Trophoblast cell (in vitro differentiated cells and primary cell): ENCODE results near the gene MAPK8IP2.

ENCODE experiments used
- DNase-seq, 2 donors: peaks; one replicate each; pipeline ENCODE4 v3.0.0-alpha.2; 2016
- H2AFZ ChIP-seq: 2 replicates; pipeline ENCODE4 v1.6.1; 2013; ENCODE audit warnings: low read length, moderate library complexity, mild to moderate bottlenecking; ENCODE audit not compliant: insufficient read depth, poor library complexity
- H2AK5ac ChIP-seq: 2 replicates; pipeline ENCODE4 v1.6.1; 2013; ENCODE audit warnings: mild to moderate bottlenecking, low read length
- H2BK120ac ChIP-seq: 2 replicates; pipeline ENCODE4 v1.6.1; 2013; ENCODE audit warnings: low read length, mild to moderate bottlenecking, moderate library complexity; ENCODE audit not compliant: insufficient read depth, poor library complexity
- H2BK12ac ChIP-seq: 2 replicates; pipeline ENCODE4 v1.6.1; 2013; ENCODE audit warnings: mild to moderate bottlenecking, low read length, moderate library complexity
- H2BK5ac ChIP-seq: 2 replicates; pipeline ENCODE4 v1.6.1; 2013; ENCODE audit warnings: low read length, low read depth, moderate library complexity, mild to moderate bottlenecking; ENCODE audit not compliant: poor library complexity
- H3K14ac ChIP-seq: 2 replicates; pipeline ENCODE4 v1.6.1; 2013; ENCODE audit warnings: mild to moderate bottlenecking, low read length
- H3K18ac ChIP-seq: 2 replicates; pipeline ENCODE4 v1.6.1; 2013; ENCODE audit warnings: mild to moderate bottlenecking, low read length
- H3K23ac ChIP-seq: 2 replicates; pipeline ENCODE4 v1.6.1; 2013; ENCODE audit warnings: low read length
- H3K27ac ChIP-seq: 2 replicates; pipeline ENCODE4 v1.5.1; 2013; ENCODE audit warnings: low read depth, mild to moderate bottlenecking, inconsistent platforms, low read length, moderate library complexity
- H3K27me3 ChIP-seq: 2 replicates; pipeline ENCODE4 v1.6.1; 2013; ENCODE audit warnings: inconsistent platforms, mild to moderate bottlenecking, low read length, moderate library complexity; ENCODE audit not compliant: insufficient read depth
- H3K36me3 ChIP-seq, 2 experiments: 1 replicate in 1 of 2; 2 replicates in 1 of 2; pipeline ENCODE4 v1.6.1; 2013; ENCODE audit warnings: low read length in 2 of 2, mild to moderate bottlenecking in 2 of 2, moderate library complexity in 1 of 2; ENCODE audit not compliant: insufficient read depth in 2 of 2, control insufficient read depth in 1 of 2
- H3K4ac ChIP-seq: 2 replicates; pipeline ENCODE4 v1.6.1; 2013; ENCODE audit warnings: low read depth, mild to moderate bottlenecking, low read length, moderate library complexity
- H3K4me1 ChIP-seq, 2 experiments: 1 replicate in 1 of 2; 2 replicates in 1 of 2; pipeline ENCODE4 v1.6.1; 2013; ENCODE audit warnings: low read length in 2 of 2, mild to moderate bottlenecking in 2 of 2, moderate library complexity in 1 of 2; ENCODE audit not compliant: insufficient read depth in 2 of 2, control insufficient read depth in 1 of 2
- H3K4me2 ChIP-seq: 2 replicates; pipeline ENCODE4 v1.6.1; 2013; ENCODE audit warnings: inconsistent platforms, mild to moderate bottlenecking, low read length, moderate library complexity
- H3K4me3 ChIP-seq: 2 replicates; pipeline ENCODE4 v1.5.1; 2013; ENCODE audit warnings: mild to moderate bottlenecking, low read depth, low read length, inconsistent platforms
- H3K79me1 ChIP-seq: one replicate; pipeline ENCODE4 v1.6.1; 2013; ENCODE audit warnings: low read length
- H3K79me2 ChIP-seq: 2 replicates; pipeline ENCODE4 v1.6.1; 2013; ENCODE audit warnings: low read length, mild to moderate bottlenecking; ENCODE audit not compliant: control insufficient read depth, insufficient read depth, poor library complexity
- H3K9ac ChIP-seq: 2 replicates; pipeline ENCODE4 v1.6.1; 2013; ENCODE audit warnings: mild to moderate bottlenecking, low read length
- H3K9me3 ChIP-seq: 2 replicates; pipeline ENCODE4 v1.6.1; 2013; ENCODE audit warnings: low read depth, mild to moderate bottlenecking, control low read depth, inconsistent platforms, low read length; ENCODE audit not compliant: insufficient read depth
- H4K12ac ChIP-seq: 2 replicates; pipeline ENCODE4 v1.6.1; 2013; ENCODE audit warnings: low read depth, mild to moderate bottlenecking, low read length, moderate library complexity
- H4K8ac ChIP-seq: 2 replicates; pipeline ENCODE4 v1.6.1; 2013; ENCODE audit warnings: low read depth, mild to moderate bottlenecking, low read length, moderate library complexity
- H4K91ac ChIP-seq: one replicate; pipeline ENCODE4 v1.6.1; 2013; ENCODE audit warnings: low read depth, mild to moderate bottlenecking, low read length, moderate library complexity
- WGBS: extraction: QIAGEN DNeasy Blood & Tissue Kit; methylation state at CpG from one replicate; pipeline ENCODE4 v1.1.7; 2013; ENCODE audit warnings: missing lambda C conversion rate; ENCODE audit not compliant: insufficient read length, insufficient coverage; ENCODE audit errors: extremely low coverage; 5-methylcytosine and 5-hydroxymethylcytosine counted together

MAPK8IP2 gene

DNA sequence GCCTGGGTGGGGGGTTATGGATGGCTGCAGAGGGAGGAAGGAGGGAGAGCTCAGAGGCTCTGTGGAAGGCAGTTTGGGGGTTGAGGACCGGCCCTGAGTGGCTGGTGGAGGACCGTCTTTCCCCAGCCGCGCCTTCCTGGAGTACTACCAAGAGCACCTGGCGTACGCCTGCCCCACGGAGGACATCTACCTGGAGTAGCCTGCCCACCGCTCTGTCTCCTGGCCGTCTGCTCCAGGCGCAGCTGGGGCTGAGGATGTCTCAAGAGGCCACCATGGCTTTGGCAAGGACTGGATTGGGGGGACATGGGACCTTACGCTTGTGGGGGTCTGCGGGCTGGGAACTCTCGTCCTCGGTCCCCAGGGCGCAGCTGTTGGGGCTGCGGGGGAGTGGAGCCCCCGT is 10.0 kb downstream of the MAPK8IP2 start:
- Histone ChIP-seq H2BK120ac (no peak overlapping the region), H3K4ac (no peak overlapping the region)
- WGBS = no CpG with 5 or more reads among the region's 17 CpGs

DNA sequence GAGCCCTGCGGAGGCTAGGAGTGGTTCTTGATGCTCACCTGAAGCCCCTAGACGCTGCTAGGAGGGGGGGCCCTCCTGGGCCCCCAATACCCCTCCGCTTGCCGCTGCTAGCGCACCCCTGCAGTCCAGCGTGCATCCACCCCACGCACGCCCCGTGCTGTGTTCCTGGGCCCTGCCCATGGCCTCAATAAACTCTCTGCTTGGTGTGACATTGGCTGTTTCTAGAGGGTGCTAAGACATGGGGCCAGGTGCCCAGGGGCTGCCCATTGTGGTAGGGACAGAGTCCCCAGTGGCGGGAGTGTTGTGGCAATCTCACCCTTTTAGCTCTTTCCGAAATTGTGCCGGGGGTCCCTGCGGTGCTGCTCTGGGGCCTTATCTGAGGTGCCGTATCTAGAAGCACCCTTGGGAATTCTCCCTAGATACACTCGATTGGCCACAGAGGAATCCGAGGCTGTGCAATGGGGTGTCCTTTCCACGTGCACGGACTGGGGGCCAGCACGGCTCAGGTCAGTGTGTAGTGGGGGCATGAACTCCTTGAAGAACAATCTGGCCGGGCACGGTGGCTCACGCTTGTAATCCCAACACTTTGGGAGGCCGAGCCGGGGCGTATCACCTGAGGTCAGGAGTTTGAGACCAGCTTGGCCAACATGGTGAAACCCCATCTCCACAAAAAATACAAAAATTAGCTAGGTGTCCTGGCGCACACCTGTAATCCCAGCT is 10.9 kb downstream of the MAPK8IP2 start:
- Histone ChIP-seq H3K27me3 (no peaks in the 10 kb centered on the region), H2BK120ac (no peak overlapping the region), H3K4me2 (no peak overlapping the region), H2BK12ac (no peak overlapping the region), H4K8ac (no peak overlapping the region), H3K14ac (no peak overlapping the region), H2BK5ac (no peak overlapping the region), H2AFZ (no peak overlapping the region), H3K79me1 (no peaks in the 10 kb centered on the region), H4K12ac (no peak overlapping the region), H2AK5ac (no peak overlapping the region), H3K4ac (no peak overlapping the region), H3K9ac (no peak overlapping the region), H4K91ac (no peak overlapping the region), H3K4me1 (peaks cover 0 to 4% of the 10 kb centered on the region in 2 experiments), H3K36me3 (no peaks in the 10 kb centered on the region), H3K18ac (no peak overlapping the region), H3K27ac (no peak overlapping the region), H3K4me3 (no peak overlapping the region), H3K79me2 (no peaks in the 10 kb centered on the region), H3K23ac (no peak overlapping the region), H3K9me3 (no peaks in the 10 kb centered on the region)
- no CpG with 5 or more reads among the region's 26 CpGs for WGBS
- DNase-seq = no peak

More for the DNA sequence above, 10.0 kb downstream of the MAPK8IP2 start:
- Histone ChIP-seq H4K91ac (no peak overlapping the region), H3K4me2 (no peak overlapping the region), H2AK5ac (no peak overlapping the region), H2AFZ (no peak overlapping the region), H3K79me1 (no peaks in the 10 kb centered on the region), H3K4me1 (peaks cover 0 to 4% of the 10 kb centered on the region in 2 experiments), H2BK12ac (no peak overlapping the region), H3K36me3 (no peaks in the 10 kb centered on the region), H4K12ac (no peak overlapping the region), H3K9me3 (no peaks in the 10 kb centered on the region), H3K79me2 (no peaks in the 10 kb centered on the region), H3K9ac (no peak overlapping the region), H3K4me3 (no peak overlapping the region), H3K23ac (no peak overlapping the region), H3K27ac (no peak overlapping the region), H3K18ac (no peak overlapping the region), H2BK5ac (no peak overlapping the region), H4K8ac (no peak overlapping the region), H3K14ac (no peak overlapping the region), H3K27me3 (no peaks in the 10 kb centered on the region)
- no peak for DNase-seq

DNA sequence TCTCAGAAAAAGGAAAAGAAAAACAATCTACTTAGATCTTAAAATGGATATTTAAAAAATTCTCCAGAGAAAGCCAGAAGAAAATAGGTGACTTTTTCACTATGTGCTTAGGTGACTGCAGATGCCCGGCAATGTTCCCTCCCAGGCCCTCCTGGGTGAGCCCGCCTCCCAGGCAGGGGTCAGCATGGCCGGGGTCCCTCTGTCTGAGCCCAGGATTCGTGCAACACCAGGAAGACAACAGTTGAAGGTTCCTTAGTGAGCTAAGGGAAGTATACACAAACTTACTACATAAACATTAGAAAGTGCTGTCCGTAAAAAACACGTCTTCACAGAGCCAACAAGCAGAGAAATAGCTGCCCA is 11.6 kb downstream of the MAPK8IP2 start:
- no peak overlapping the region for H2BK5ac ChIP-seq
- H3K14ac ChIP-seq = no peak overlapping the region

DNA sequence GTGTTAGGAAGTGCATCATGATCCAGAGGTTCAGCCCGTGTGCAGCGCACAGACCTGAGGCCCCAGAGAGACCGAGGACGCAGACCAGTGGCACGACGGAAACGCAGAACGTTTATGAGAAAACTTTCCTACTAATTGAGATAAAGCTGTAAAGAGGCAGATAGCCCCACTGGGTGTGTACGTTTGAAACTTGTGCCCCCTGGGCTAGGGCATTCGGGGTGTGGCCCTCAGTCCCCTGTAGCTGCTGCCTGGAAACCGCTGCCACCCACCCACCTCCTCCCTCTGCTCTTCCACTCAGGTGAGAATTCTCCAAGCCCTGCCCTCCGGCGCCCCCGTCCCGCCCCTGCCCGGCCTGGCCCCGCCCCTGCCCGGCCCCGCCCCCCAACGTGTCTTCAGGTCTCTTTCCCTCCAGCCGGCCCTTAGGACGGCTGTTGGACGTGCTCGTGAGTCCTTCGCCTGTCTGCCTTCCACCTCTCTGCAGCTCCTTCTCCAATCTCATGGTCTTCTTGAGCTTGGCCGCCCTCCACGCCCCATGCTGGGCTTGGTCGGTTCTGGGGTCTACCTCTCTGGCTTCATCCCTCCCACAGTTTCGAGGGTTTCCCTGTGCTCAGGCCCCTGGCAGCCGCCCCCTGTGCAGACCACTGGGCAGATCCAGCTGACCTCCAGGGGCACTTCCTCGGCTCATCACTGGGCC is 12.1 kb downstream of the MAPK8IP2 start:
- H3K4me2 ChIP-seq = no peak overlapping the region
- no peak overlapping the region for H2BK120ac ChIP-seq
- no peaks in the 10 kb centered on the region for H3K9me3 ChIP-seq
- no peak overlapping the region for H2BK12ac ChIP-seq
- peak in 1 of 2 donors; percentile 51 for DNase-seq
- H4K91ac ChIP-seq = no peak overlapping the region
- H3K23ac ChIP-seq = no peak overlapping the region
- no peak overlapping the region for H2AFZ ChIP-seq
- H3K27me3 ChIP-seq = no peaks in the 10 kb centered on the region
- H3K18ac ChIP-seq = no peak overlapping the region
- H2AK5ac ChIP-seq = no peak overlapping the region
- WGBS = no CpG with 5 or more reads among the region's 31 CpGs
- H3K79me2 ChIP-seq = no peaks in the 10 kb centered on the region
- H3K4ac ChIP-seq = no peak overlapping the region
- no peaks in the 10 kb centered on the region for H3K79me1 ChIP-seq
- H4K12ac ChIP-seq = no peak overlapping the region
- H3K14ac ChIP-seq = no peak overlapping the region
- no peak overlapping the region for H3K27ac ChIP-seq
- no peak overlapping the region for H3K4me3 ChIP-seq
- H2BK5ac ChIP-seq = no peak overlapping the region
- no peaks in the 10 kb centered on the region for H3K36me3 ChIP-seq
- H3K9ac ChIP-seq = no peak overlapping the region
- peaks cover 0 to 4% of the 10 kb centered on the region in 2 experiments for H3K4me1 ChIP-seq
- H4K8ac ChIP-seq = no peak overlapping the region

More for the DNA sequence above, 11.6 kb downstream of the MAPK8IP2 start:
- Histone ChIP-seq H3K79me2 (no peaks in the 10 kb centered on the region), H4K91ac (no peak overlapping the region), H2BK12ac (no peak overlapping the region), H2AK5ac (no peak overlapping the region), H3K9ac (no peak overlapping the region), H3K18ac (no peak overlapping the region), H3K23ac (no peak overlapping the region), H2AFZ (no peak overlapping the region), H3K4ac (no peak overlapping the region), H3K27me3 (no peaks in the 10 kb centered on the region), H3K79me1 (no peaks in the 10 kb centered on the region), H3K36me3 (no peaks in the 10 kb centered on the region), H3K4me2 (no peak overlapping the region), H2BK120ac (no peak overlapping the region), H4K12ac (no peak overlapping the region), H3K4me1 (peaks cover 0 to 4% of the 10 kb centered on the region in 2 experiments), H4K8ac (no peak overlapping the region), H3K27ac (no peak overlapping the region), H3K4me3 (no peak overlapping the region), H3K9me3 (no peaks in the 10 kb centered on the region)
- DNase-seq = no peak
- no CpG with 5 or more reads among the region's 6 CpGs for WGBS
